ENCODE measurements around the gene PRDX2.
"Not testable (repeated sequence)": the region's sequence is repeated elsewhere in the genome, so short reads cannot be mapped to it uniquely, and the experiment has no call there.

PRDX2 gene

DNA sequence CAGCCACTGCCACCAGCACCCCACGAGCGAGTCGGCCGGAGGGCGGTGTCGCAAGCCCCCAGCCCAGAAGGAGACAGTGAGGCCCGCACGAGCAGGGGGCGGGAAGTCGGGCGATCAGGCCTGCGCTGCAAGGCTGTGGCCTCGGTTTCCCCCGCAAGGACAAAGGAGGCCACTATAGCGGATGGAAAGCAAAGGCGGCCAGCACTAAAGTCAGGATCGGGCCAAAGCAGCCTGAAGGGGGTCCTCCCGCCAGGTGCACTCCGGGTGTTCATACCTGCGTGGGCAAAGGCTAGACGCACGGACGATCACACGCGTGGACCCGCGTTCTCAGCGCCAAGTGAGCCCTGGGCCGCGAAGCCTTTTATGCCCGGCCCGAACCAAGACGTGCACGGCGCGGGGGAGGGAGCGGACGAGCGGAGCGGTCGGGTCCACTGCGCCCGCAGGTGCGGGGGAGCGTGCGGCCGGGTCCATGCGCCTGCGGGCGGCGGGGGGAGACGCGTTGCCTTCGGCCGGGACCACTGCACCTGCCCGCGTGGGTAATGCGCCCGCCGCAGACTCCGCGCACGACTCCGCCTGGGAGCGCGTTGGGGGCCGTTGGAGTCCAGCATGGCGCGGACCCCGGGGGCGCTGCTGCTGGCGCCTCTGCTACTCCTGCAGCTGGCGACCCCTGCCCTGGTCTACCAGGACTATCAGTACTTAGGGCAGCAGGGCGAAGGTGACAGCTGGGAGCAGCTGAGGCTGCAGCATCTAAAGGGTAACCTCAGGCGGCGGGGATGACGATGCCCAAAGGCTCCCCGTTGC lies at the start of gene PRDX2, which contains the start of gene THSD8:
TSS of gene PRDX2 (minus strand) at position 335 of the 801 bp plus-strand sequence. CDS start 539 bp downstream, outside the sequence.
TSS of gene THSD8 (plus strand) at position 604 of the 801 bp plus-strand sequence. CDS start at position 607, 3 bp downstream.
- peak; percentile 73 for DNase-seq

DNA sequence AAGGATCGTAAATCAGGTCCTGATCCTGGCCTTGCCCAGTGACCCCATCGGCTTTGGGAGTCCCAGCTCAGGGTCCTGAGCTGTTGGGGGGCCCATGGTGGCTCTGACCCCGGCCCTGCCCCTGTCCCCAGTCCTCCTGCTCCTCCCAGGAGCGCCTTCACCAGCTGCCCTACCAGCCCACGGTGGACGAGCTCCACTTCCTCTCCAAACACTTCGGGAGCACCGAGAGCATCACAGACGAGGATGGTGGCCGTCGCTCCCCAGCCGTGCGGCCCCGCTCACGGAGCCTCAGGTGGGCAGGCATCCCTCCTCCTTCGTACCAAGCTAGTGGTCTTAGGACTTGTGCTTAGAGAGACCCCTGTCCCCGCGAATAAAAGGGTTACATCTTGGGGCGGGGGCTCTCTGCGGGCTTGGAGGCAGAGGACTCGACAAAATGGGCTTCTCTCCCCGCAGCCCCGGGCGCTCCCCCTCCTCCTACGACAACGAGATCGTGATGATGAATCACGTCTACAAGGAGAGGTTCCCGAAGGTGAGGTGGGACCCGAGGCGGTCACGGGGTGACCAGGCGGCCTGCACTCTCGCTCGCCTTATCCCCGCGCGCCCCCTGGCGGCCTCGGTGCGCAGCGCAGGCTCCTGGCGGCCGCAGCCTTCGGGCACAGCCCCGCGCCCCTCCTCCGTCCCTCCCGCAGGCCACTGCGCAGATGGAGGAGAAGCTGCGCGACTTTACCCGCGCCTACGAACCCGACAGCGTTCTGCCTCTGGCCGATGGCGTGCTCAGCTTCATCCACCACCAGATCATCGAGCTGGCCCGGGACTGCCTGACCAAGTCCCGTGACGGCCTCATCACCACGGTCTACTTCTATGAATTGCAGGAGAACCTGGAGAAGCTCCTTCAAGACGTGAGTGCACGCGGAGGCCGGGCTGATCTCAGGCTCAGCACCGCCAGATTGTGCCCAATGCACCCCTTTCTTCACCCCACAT lies 45.8 kb upstream of the PRDX2 start:
- DNase-seq = peak; percentile 73

DNA sequence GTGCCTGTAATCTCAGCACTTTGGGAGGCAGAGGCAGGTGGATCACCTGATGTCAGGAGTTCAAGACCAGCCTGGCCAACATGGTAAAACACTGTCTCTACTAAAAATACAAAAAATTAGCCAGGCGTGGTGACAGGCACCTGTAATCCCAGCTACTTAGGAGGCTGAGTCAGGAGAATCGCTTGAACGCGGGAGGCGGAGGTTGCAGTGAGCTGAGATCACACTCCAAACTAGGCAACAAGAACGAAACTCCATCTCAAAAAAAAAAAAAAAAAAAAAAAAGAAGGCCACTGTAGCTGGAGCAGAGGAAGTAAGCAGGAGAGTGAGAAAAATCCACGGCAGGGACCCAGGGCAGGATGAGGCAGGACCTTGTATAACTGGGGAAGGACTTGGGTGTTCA lies 45.0 kb upstream of the PRDX2 start:
- not testable (repeated sequence) for DNase-seq

DNA sequence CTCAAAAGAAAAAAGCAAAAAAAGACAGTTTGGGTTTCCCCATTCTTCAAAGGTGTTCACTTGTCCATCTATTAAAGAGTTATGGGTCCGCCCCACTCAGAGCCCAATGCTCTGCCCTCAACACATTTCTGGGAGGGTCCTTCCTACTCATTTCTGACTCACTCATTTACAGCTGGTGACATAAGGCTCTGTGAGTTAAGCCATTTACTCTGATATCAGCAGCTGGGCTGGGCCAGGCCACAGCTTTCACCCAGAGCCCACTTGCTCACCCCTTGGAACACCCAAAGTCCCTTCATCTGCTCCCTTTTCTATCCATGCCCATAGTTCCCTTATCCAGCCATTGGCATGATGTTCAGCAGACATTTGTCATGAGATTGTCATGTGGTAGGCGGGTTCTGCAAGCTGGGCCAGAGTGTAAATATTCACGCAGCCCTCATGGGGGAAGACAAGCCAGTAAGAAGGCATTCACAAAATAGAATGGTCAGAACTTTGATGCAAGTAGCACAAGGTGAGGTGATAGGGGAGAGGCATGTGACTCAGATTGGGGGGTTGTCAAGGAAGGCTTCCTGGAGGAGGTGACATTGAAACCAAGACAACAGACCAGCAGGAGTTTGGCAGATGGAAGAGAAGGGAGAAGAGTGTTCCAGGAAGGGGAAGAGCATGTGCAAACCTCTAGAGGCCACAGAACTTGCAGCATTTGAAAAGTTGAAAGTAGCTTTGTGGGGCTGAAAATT lies 42.6 kb upstream of the PRDX2 start:
- no peak for DNase-seq

DNA sequence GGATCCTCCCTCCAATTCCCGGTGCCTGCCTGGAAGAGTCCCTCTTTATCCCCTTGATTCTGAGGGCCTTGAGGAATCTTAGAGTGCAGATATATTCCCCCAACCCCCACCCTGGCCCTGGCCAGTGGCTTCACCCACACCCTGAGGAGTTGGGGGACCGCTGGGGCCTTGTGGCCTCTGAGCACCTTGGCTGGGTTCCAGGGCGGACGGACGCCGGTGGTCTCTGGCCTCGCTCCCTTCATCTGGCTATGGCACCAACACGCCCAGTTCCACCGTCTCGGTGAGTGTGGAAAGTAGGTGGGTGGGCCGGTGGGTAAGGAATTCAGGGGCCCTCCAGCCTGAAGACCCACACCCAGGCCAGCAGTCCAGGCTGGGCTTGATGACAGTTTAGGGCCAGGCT lies 41.7 kb upstream of the PRDX2 start:
- no peak for DNase-seq

DNA sequence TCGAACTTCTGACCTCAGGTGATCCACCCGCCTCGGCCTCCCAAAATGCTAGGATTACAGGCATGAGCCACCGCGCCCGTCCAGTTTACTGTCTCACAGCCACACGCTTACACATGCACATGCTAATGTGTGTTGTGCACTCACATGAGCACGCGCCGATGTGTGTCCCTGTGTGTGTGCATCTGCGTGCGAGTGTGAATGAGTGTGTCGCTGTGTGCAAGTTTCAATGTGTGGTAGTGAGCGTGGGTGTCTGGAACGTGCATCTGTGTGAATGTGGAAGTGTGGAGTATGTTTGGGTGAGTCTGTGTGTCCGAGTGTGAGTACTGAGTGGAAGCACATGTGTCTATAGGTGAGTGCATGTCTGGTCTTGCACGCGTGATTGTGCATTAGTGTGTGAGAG lies 40.9 kb upstream of the PRDX2 start:
- DNase-seq = no peak

DNA sequence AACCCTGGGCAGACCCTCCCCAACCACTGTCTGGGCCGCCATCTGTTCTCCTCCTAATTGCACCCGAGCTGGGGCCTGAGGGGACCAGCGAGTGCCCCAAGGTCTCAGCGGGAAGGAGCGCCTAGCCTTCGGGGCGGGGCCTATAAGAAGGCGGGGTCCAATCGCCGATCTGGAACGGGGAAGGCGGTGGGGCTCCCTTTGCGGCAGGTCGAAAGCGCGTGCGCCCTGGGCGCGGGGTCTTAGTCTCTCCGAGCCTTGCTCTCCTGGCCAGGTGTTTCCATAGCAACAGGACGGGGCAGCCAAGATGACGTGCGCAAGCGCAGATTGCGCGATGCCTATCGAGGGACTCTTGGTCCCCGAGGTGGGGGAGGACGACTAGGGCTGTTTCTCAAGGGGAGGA lies 39.5 kb upstream of the PRDX2 start:
- DNase-seq = peak; percentile 96

DNA sequence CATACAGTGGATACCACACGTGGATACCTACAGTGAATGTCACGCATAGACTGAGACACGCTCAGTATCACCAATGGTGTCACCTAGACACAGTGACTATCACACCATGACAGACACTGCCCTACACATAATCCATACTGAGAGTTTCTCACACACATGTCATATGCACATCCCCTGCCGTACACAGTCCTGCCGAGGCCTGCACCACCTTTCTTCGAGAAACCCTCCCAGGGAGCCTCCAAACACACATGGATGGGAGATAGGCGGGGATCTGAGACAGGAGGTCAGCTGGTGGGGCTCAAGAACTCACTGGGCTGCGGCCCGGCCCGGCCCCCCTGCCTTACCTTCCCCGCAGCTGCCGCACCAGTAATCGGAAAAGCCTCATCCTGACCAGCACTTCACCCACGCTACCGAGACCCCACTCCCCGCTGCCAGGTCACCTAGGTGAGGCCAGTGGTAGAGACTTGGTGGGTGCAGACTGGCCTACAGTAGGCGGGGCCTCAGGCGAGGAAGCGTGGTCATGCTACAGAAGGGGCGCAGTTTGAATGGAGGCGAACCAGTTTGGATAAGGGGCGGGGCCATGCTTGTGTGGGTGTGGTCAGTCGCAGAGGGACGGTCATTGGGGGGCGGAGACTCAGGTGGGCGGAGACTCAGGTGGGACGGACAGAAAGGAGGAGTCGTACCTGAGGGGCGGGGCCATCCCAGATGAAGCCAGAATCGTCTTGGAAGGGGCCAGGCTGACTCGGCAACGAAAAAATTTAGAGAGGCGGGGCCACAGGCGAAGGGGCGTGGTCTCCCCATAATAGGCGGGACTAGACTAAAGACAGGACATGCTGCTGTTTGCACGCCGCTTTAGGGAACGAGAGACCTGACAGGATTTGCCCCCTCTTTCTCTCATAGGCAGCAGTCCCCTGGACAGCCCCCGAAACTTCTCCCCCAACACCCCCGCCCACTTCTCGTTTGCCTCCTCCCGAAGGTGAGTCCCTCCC lies 38.8 kb upstream of the PRDX2 start:
- DNase-seq = peak; percentile 91

DNA sequence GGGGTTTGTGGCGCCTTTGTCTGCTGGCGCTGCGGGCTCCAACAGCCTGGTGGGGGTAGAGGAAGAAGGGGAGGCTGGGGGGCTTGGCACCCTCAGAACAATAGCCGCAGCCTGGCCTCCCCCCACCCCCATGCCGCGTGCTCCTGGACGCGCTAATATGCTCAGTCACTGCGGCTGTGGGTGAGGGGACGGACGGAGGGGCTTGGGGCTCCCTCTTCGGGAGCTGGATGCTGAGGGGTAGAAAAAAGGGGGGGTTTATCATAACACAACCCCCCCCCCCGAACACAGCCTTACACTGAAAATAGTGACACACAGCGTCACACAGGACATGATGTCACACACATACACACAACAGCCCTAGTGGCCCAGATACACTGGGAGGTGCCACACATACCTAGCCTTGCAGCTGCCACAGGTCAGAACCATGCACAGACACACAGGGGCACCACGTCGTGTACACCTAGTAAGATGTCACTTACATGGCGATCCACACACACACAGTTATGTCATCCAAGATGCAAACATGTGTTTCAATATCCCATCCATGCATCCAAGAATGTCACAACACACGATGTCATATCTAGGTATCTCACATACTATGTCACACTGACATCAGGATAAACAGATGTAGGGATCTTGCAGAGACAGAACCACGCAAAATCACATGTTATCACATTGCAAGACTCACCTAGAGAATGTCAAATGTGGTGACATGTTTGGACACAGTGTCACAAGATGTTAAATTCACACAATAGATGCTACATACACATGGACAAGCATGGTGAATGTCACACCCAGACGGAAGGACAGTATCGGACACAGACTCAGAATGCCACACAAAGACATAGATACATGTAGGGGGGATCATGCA lies 37.5 kb upstream of the PRDX2 start:
- peak; percentile 41 for DNase-seq

DNA sequence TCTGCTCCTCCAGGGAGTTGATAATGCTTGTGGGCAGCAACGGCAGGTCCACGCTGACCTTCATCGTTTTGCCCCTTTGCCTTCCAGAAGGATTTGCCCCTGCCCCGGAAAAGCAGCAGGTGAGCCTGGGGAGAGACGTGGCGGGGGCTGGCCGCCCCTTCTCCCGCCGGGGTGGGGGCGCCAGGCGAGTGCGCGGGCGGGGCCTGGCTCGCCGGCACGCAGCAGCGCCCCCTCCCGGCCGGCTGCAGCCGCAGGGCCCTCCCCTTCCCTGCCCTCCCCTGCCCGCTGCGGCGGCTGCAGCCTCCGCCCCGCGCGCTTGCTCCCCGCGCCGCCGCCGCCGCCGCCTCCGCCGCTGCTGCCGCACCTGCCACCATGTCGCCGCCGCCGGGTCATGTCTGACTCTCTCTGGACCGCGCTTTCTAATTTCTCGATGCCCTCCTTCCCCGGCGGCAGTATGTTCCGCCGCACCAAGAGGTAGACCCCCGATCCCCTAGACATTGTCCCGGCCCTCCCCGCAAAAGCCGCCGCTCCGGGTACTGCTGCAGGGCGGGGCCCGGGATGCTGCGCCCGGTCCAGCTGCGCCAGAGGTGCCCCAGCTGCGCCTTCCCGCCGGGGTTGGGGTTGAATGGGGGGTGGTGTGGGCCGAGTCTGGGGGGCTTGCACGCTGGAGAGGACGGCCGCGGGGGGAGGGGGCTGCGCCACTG lies 36.7 kb upstream of the PRDX2 start, which contains the start of gene MAST1:
TSS of gene MAST1 (plus strand) at position 334 of the 704 bp plus-strand sequence. CDS start at position 392, 58 bp downstream.
- DNase-seq = peak; percentile 54

DNA sequence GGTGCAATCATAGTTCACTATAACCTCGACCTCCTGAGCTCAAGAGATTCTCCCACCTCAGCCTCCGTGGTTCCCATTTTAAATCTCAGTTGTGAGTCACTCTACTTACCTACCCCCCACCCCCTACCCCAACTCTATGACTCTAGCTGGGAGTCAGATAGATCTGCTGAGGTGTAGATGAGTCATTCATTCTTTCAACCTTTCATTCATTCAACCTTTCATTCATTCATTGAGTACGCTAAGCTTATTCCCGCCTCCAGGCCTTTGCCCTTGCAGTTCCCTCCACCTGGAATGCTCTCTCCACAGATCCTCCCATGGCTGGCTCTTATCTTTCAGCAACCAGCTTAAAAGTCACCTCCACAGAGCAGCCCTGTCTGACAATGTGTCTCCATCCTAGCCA lies 35.6 kb upstream of the PRDX2 start:
- DNase-seq = no peak

DNA sequence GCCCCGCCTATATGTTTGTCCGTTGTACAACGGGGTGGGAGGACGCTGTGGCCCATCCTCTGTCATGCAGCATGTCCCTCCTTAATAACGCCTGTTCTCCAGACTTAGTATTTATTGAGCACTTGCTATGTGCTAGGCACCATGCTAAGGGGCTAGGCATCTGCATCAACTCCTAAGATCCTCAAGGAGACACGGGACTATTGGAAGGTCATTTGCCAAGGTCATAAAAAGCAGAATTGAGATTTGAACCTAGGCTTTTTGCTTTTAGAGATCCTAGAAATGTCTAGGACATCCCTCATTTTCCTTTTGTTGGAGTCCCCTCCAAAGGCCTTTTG lies 34.9 kb upstream of the PRDX2 start:
- no peak for DNase-seq

DNA sequence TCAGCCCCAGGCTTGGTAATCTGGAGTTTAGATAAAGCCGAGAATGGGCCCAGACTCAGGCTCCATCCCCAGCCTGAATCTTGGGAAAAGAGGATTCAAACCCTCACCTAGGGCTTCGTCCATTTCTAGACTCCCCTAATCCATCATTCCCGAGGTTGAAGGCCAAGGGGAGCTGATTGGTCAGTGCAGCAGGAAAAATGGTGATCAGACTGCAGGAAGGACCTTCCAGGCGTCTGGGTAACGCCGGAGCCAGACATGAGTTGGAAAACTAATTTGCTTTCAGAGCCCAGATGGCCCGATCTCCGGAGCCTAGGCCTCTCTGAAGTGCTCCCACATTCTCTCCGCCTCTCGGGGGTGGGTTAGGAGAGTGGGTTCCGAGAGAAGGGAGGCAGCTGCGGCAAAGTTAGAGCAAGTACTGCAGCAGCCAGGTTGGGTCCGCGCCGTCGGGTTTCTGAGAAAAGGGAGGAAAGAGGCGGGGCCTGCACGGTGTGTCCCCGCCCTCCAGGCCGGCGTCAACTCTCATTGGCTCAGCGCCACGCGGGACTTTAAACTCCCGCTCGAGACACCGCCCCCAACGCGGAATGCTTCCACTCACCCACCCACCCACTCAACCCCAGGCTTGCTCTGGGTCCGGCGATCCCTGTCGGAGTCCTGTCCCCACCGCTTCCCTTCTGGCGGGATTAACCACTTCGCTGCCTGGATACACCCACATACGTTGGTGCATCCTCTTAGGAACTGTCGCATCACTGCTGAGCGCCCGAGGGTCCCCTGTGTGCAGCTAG lies 33.6 kb upstream of the PRDX2 start:
- DNase-seq = no peak

DNA sequence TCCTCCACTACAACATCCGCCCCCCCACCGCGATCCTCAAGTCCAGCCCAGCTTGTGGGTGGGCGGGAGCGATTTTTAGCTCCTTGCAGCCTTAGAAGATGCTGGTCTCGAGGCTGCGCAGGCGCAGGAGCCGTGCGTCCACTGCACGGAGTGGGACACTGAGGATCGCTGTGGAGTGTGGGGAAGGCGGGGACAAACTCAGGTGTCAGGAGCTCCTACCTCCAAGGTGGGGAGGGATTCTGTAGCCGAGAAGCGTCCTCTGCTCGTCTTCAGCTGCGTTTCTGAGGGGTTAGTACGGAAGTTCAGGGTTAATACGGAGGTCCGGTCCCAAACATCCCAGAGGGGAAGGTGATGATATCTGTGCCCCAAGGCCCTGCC lies 33.0 kb upstream of the PRDX2 start, which contains the start of gene RTBDN:
TSS of gene RTBDN (minus strand) at position 14 of the 378 bp plus-strand sequence. CDS start 4,600 bp downstream, outside the sequence.
- peak; percentile 27 for DNase-seq

DNA sequence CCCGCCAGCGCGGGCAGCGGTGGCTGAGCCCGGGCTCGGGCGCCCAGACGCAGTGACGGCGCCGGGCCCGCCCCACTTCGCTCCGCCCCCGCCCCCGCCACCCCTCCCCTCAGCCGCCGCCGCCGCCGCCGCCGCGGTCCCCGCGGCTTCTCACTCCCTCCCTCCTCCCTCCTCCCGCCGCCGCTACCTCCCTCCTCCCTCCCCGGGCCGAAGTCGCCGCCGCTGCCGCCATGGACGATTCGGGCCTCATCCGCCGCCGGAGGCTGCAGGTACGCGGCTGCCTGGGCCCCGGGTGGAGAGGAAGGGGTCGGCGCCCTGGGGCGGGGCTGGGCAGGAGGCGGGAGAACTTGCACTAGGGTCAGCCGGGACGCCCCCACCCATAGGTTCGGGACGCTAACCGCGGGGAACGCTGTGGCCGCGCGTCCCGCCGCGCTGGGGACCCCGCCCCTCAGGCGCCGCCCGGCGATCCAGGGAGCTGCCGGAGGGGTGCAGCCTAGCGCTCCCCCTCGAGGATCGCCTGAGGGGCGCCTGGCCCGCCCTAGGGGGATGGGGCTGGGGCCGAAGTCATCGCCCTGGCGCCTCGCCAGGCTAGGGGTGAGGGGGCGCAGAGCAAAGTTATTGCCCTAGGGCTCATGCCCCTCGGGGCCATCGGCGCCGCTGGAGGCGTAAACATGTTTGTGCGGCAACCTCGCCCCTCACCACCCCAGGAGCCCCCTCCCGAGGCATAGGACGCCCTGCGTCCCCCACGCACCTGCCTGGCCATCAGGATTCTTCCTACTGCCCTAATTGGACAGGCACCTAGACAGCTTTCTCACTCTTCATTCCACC lies 32.4 kb upstream of the PRDX2 start:
- DNase-seq = peak; percentile 41

DNA sequence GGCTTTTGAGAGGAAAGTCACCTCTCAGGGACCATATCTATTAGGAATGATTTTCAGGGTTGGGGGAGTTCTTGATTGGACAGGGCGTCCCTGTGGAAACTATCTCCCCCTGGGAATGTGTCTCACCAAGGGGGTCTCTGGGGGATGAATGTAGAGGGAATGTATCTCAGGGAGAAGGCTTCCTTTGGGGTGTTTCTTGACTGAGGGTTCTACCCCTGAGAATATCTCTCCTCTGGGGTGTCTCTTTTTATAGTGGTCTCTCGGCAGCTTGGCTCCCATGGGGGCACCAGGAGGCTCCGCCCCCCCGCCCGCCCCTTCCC lies 31.8 kb upstream of the PRDX2 start:
- DNase-seq = peak; percentile 75

DNA sequence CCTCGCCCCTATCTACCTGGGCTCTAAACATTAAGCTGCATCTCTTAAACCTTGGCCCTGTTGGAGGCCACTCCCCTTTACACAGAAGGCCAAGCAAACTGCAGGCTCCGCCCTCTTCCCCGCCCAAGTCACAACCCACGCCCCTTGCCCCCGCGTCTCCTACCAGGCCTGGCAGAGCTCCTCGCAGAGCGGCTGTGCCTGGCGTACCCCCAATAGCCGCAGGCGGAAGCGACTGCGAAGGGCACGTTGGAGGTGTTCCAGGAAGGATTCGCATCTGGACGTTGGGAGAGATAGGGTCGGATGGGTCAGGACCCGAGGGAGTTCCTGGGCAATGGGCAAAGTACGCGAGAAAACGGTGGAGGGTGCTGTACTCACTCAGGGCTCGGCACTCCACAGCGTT lies 26.9 kb upstream of the PRDX2 start:
- peak; percentile 85 for DNase-seq

All from NCI-H2171 treated with DMSO at 0.1 percent for 48 hours (cell line).